ENCODE results near the gene CTTNBP2.

CTTNBP2 gene

GRCh38 chr7:117873310-117874190 lies at the start of gene CTTNBP2:
CTTNBP2 (minus strand) TSS chr7:117873441; CDS start chr7:117873415, 26 bp downstream.
- peak; percentile 8 for DNase-seq

- no peak for DNase-seq
These were observed 43.1 kb upstream of the CTTNBP2 start for GRCh38 chr7:117916309-117916708.

GRCh38 chr7:117912421-117912820 lies 39.2 kb upstream of the CTTNBP2 start:
- no peak for DNase-seq

- DNase-seq = no peak
These were observed 35.0 kb upstream of the CTTNBP2 start for GRCh38 chr7:117908031-117908795.

GRCh38 chr7:117907049-117907640 lies 33.9 kb upstream of the CTTNBP2 start:
- no peak for DNase-seq

GRCh38 chr7:117902314-117902889 lies 29.2 kb upstream of the CTTNBP2 start:
- DNase-seq = no peak

GRCh38 chr7:117901089-117901797 lies 28.0 kb upstream of the CTTNBP2 start:
- no peak for DNase-seq

- DNase-seq = no peak
These were observed 23.1 kb upstream of the CTTNBP2 start for GRCh38 chr7:117896339-117896738.

- no peak for DNase-seq
These were observed 22.0 kb upstream of the CTTNBP2 start for GRCh38 chr7:117895276-117895675.

- no peak for DNase-seq
These were observed 20.8 kb upstream of the CTTNBP2 start for GRCh38 chr7:117894037-117894436.

- no peak for DNase-seq
These were observed 19.6 kb upstream of the CTTNBP2 start for GRCh38 chr7:117892821-117893220.

- no peak for DNase-seq
These were observed 16.4 kb upstream of the CTTNBP2 start for GRCh38 chr7:117889611-117890010.

- DNase-seq = no peak
These were observed 15.4 kb upstream of the CTTNBP2 start for GRCh38 chr7:117888627-117889026.

GRCh38 chr7:117882594-117882993 lies 9.4 kb upstream of the CTTNBP2 start:
- no peak for DNase-seq

GRCh38 chr7:117876761-117877160 lies 3.5 kb upstream of the CTTNBP2 start:
- no peak for DNase-seq

GRCh38 chr7:117875566-117875965 lies 2.3 kb upstream of the CTTNBP2 start:
- no peak for DNase-seq

- DNase-seq = no peak
These were observed 1.0 kb upstream of the CTTNBP2 start for GRCh38 chr7:117874191-117874700.

GRCh38 chr7:117872561-117873309 lies 506 bp downstream of the CTTNBP2 start:
- DNase-seq = no peak

- DNase-seq = no peak
These were observed 1.3 kb downstream of the CTTNBP2 start for GRCh38 chr7:117871778-117872538.

GRCh38 chr7:117871401-117871777 lies 1.9 kb downstream of the CTTNBP2 start:
- DNase-seq = no peak
